SK-N-SH treated with all-trans-retinoic acid at 6 μM for 48 hours (cell line): ENCODE data around the gene ODAPH.

ENCODE experiments used
- ATAC-seq: fragments of 200-7000 bp; cut with Tn5 transposase; 3 replicates; pipeline ENCODE4 v1.9.1; 2020; ENCODE audit warnings: mild to moderate bottlenecking, moderate library complexity
- ARNTL ChIP-seq: fragments of 450-650 bp; formaldehyde crosslinking; IDR thresholded peaks from 2 replicates; pipeline ENCODE4 v1.5.0; 2020; ENCODE audit warnings: low read depth, mild to moderate bottlenecking, moderate library complexity, borderline replicate concordance
- BACH2 ChIP-seq: fragments of 250-450 bp; sonication (Bioruptor Pico); IDR thresholded peaks from 2 replicates; pipeline ENCODE4 v1.9.0; 2021; ENCODE audit warnings: mild to moderate bottlenecking, borderline replicate concordance
- CSDC2 ChIP-seq: fragments of 250-450 bp; sonication (Bioruptor Pico); IDR thresholded peaks from 2 replicates; pipeline ENCODE4 v1.5.0; 2020; ENCODE audit warnings: mild to moderate bottlenecking, moderate library complexity
- CSRNP3 ChIP-seq: fragments of 250-450 bp; sonication (Bioruptor Pico); IDR thresholded peaks from 2 replicates; pipeline ENCODE4 v1.5.1; 2021; ENCODE audit warnings: mild to moderate bottlenecking, moderate library complexity
- ESRRG ChIP-seq: fragments of 250-450 bp; sonication (Bioruptor Pico); IDR thresholded peaks from 2 replicates; pipeline ENCODE4 v1.6.1; 2021; ENCODE audit warnings: mild to moderate bottlenecking
- GLIS3 ChIP-seq: fragments of 250-450 bp; sonication (Bioruptor Pico); IDR thresholded peaks from 2 replicates; pipeline ENCODE4 v1.5.0; 2020; ENCODE audit warnings: mild to moderate bottlenecking, moderate library complexity
- PATZ1 ChIP-seq: fragments of 250-450 bp; sonication (Bioruptor Pico); IDR thresholded peaks from 2 replicates; pipeline ENCODE4 v1.8.0; 2020; ENCODE audit warnings: mild to moderate bottlenecking, moderate library complexity, borderline replicate concordance
- POU6F1 ChIP-seq: fragments of 250-450 bp; sonication (Bioruptor Pico); IDR thresholded peaks from 2 replicates; pipeline ENCODE4 v1.8.0; 2021; ENCODE audit warnings: low read depth, mild to moderate bottlenecking, moderate library complexity, borderline replicate concordance
- SNAI2 ChIP-seq: fragments of 250-450 bp; sonication (Bioruptor Pico); IDR thresholded peaks from 2 replicates; pipeline ENCODE4 v1.5.0; 2020; ENCODE audit warnings: mild to moderate bottlenecking, moderate library complexity
- TCF4 ChIP-seq: fragments of 250-450 bp; sonication (Bioruptor Pico); IDR thresholded peaks from 2 replicates; pipeline ENCODE4 v1.8.0; 2021; ENCODE audit warnings: mild to moderate bottlenecking, moderate library complexity, borderline replicate concordance
- ZC3H10 ChIP-seq: fragments of 250-450 bp; sonication (Bioruptor Pico); IDR thresholded peaks from 2 replicates; pipeline ENCODE4 v1.5.1; 2021; ENCODE audit warnings: mild to moderate bottlenecking, moderate library complexity
- ZFP3 ChIP-seq: fragments of 250-450 bp; sonication (Bioruptor Pico); IDR thresholded peaks from 2 replicates; pipeline ENCODE4 v1.5.0; 2020; ENCODE audit warnings: mild to moderate bottlenecking, moderate library complexity
- ZNF565 ChIP-seq: fragments of 450-650 bp; formaldehyde crosslinking; conservative IDR thresholded peaks from 2 replicates; pipeline ENCODE4 v1.5.0; 2020; ENCODE audit warnings: low read depth, mild to moderate bottlenecking, moderate library complexity
- ZNF70 ChIP-seq: fragments of 450-650 bp; formaldehyde crosslinking; IDR thresholded peaks from 2 replicates; pipeline ENCODE4 v1.5.0; 2020; ENCODE audit warnings: mild to moderate bottlenecking, moderate library complexity
- ZNF8 ChIP-seq: fragments of 450-650 bp; formaldehyde crosslinking; IDR thresholded peaks from 2 replicates; pipeline ENCODE4 v1.5.0; 2020; ENCODE audit warnings: mild to moderate bottlenecking, moderate library complexity
- TF ChIP-seq, protein P1 (sequence below): fragments of 250-450 bp; sonication (Bioruptor Pico); IDR thresholded peaks from 2 replicates; pipeline ENCODE4 v1.5.1; 2020; ENCODE audit warnings: low read depth, mild to moderate bottlenecking, moderate library complexity

The ODAPH gene

DNA sequence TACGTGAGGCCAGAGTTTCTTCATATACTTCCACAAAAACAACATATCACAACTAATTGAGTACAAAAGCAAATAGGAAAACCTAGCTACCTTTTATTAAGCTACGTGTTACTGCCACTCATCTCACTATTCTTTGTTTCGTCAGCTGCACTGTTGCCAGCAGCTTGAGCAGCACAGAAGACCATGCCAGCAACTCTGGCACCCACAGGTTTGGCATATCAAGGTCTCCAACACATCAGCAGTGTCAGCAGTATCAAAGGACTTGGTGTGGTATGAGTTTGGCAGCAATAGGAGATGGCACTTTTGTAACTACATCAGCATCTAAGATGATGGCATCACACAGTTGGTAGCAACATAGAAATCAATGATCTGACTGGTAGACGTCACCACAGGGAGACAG lies 43.8 kb downstream of the ODAPH start (continued):
- TF ChIP-seq TCF4 (CRISPR knock-in tag), result no peak
- TF ChIP-seq CSDC2, result no peak
- no peak for TF ChIP-seq ZNF565 (CRISPR knock-in tag)
- TF ChIP-seq CSRNP3 (CRISPR knock-in tag), result no peak

DNA sequence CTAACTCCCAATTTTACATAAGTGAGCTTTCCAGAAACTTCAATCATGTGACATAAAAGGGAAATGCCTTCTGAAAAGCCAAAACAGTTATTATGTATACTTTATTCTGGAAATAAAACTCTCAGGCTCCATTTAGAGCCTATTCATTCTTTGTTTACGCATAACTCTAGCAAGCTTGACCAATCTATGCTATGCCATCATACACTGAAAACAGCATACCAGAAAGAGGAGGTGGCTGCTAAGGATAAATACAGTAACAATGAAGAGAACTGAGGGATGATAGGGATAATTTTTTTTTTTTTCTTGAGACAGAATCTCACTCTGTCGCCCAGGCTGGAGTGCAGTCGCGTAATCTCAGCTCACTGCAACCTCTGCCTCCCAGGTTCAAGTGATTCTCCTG lies 50.1 kb downstream of the ODAPH start:
- no peak for TF ChIP-seq ZNF565 (CRISPR knock-in tag)
- TF ChIP-seq ESRRG (CRISPR knock-in tag), result no peak
- no peak for TF ChIP-seq PATZ1 (CRISPR knock-in tag)
- no peak for TF ChIP-seq ZFP3 (CRISPR knock-in tag)
- TF ChIP-seq BACH2 (CRISPR knock-in tag), result no peak
- TF ChIP-seq ARNTL (CRISPR knock-in tag), result no peak
- TF ChIP-seq ZNF70 (CRISPR knock-in tag), result no peak
- TF ChIP-seq, protein P1, sequence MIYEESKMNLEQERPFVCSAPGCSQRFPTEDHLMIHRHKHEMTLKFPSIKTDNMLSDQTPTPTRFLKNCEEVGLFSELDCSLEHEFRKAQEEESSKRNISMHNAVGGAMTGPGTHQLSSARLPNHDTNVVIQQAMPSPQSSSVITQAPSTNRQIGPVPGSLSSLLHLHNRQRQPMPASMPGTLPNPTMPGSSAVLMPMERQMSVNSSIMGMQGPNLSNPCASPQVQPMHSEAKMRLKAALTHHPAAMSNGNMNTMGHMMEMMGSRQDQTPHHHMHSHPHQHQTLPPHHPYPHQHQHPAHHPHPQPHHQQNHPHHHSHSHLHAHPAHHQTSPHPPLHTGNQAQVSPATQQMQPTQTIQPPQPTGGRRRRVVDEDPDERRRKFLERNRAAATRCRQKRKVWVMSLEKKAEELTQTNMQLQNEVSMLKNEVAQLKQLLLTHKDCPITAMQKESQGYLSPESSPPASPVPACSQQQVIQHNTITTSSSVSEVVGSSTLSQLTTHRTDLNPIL (CRISPR knock-in tag), result no peak
- TF ChIP-seq GLIS3 (CRISPR knock-in tag), result no peak
- TF ChIP-seq TCF4 (CRISPR knock-in tag), result no peak
- no peak for TF ChIP-seq SNAI2 (CRISPR knock-in tag)
- TF ChIP-seq POU6F1 (CRISPR knock-in tag), result no peak
- TF ChIP-seq, all 23 proteins: peak for 0
- no peak for ATAC-seq

GRCh38 chr4:75612306-75612705 lies 56.4 kb downstream of the ODAPH start:
- ATAC-seq, result no peak
- no peak for TF ChIP-seq ZNF8 (CRISPR knock-in tag)
- TF ChIP-seq POU6F1 (CRISPR knock-in tag), result no peak
- no peak for TF ChIP-seq PATZ1 (CRISPR knock-in tag)
- TF ChIP-seq ZFP3 (CRISPR knock-in tag), result no peak
- no peak for TF ChIP-seq ZC3H10 (CRISPR knock-in tag)
